ENCODE measurements around the gene GAGE12E.
"Not testable (repeated sequence)": the region's sequence is repeated elsewhere in the genome, so short reads cannot be mapped to it uniquely, and the experiment has no call there.

DNA sequence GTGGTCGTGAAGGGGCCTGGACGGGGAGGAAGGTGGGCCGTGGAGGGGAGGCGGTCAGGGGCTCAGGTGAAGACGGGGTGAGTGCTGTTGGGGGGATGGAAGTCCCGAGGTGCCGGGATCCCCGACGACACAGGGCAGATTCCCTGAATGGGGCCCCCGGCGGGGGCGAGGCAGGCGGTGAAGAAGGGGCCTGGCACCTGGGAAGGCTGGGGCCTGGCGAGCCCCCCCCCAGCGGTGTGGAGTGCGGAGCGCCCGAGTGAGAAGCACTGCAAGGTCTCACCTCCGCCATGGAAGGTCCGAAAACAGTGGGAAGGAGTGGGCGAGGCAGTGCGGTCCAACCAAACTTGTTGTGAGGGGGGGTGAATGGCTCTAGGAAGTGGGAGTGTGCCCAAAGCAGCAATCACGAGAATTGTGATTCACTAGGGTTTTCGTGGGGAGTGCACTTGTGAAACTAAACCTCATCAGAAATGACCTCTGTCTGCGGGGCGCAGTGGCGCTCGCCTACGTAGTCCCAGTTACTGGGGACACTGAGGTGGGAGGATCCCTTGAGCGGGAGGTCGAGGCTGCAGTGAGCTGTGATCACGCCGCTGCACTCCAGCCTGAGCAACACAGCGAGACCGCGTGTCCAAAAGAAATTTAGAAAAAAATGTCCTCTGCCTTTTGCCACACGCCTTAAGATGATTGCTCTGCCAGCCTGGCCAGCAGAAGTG is 38.8 kb downstream of the GAGE12E start:
- TF ChIP-seq, protein P1, sequence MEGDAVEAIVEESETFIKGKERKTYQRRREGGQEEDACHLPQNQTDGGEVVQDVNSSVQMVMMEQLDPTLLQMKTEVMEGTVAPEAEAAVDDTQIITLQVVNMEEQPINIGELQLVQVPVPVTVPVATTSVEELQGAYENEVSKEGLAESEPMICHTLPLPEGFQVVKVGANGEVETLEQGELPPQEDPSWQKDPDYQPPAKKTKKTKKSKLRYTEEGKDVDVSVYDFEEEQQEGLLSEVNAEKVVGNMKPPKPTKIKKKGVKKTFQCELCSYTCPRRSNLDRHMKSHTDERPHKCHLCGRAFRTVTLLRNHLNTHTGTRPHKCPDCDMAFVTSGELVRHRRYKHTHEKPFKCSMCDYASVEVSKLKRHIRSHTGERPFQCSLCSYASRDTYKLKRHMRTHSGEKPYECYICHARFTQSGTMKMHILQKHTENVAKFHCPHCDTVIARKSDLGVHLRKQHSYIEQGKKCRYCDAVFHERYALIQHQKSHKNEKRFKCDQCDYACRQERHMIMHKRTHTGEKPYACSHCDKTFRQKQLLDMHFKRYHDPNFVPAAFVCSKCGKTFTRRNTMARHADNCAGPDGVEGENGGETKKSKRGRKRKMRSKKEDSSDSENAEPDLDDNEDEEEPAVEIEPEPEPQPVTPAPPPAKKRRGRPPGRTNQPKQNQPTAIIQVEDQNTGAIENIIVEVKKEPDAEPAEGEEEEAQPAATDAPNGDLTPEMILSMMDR (IDR thresholded peaks at IDR 0.05; ENCODE audit: borderline replicate concordance, extremely low read depth, low read length, poor library complexity, severe bottlenecking), result not testable (repeated sequence)
- TF ChIP-seq EZH2 (IDR thresholded peaks at IDR 0.05; ENCODE audit: borderline replicate concordance, low read depth, low read length, severe bottlenecking), result not testable (repeated sequence)
